HG02938 (cell line): ENCODE results near the gene TATDN2.

Source experiments
- ATAC-seq: cut with Tn5 transposase; IDR thresholded peaks from one replicate; pipeline ENCODE4 v1.9.1; 2021; ENCODE audit warnings: mild to moderate bottlenecking, moderate library complexity; ENCODE audit not compliant: unreplicated experiment

TATDN2 gene

GRCh38 chr3:10248184-10248983 is at the start of gene TATDN2:
TSS of gene TATDN2 (plus strand) at chr3:10248459. CDS start at chr3:10249201, 742 bp downstream.
- peak; percentile 89 for ATAC-seq

GRCh38 chr3:10198761-10199649 is 49.3 kb upstream of the TATDN2 start:
- peak; percentile 80 for ATAC-seq

GRCh38 chr3:10204921-10205320 is 43.3 kb upstream of the TATDN2 start:
- ATAC-seq = no peak

GRCh38 chr3:10205451-10206165 is 42.7 kb upstream of the TATDN2 start:
- no peak for ATAC-seq

- no peak for ATAC-seq
Measured at GRCh38 chr3:10206166-10206511, 42.1 kb upstream of the TATDN2 start.

GRCh38 chr3:10213156-10213792 is 35.0 kb upstream of the TATDN2 start:
- peak; percentile 47 for ATAC-seq

GRCh38 chr3:10215578-10216368 is 32.5 kb upstream of the TATDN2 start:
- no peak for ATAC-seq

- ATAC-seq = no peak
Measured at GRCh38 chr3:10217359-10217758, 30.9 kb upstream of the TATDN2 start.

- no peak for ATAC-seq
Measured at GRCh38 chr3:10219737-10220136, 28.5 kb upstream of the TATDN2 start.

- peak; percentile 54 for ATAC-seq
Measured at GRCh38 chr3:10223676-10224639, 24.3 kb upstream of the TATDN2 start.

GRCh38 chr3:10224794-10225665 is 23.2 kb upstream of the TATDN2 start:
- no peak for ATAC-seq

GRCh38 chr3:10226293-10226692 is 22.0 kb upstream of the TATDN2 start:
- ATAC-seq = no peak

- no peak for ATAC-seq
Measured at GRCh38 chr3:10228248-10228950, 19.9 kb upstream of the TATDN2 start.

GRCh38 chr3:10229576-10229975 is 18.7 kb upstream of the TATDN2 start:
- no peak for ATAC-seq

- no peak for ATAC-seq
Measured at GRCh38 chr3:10232137-10232536, 16.1 kb upstream of the TATDN2 start.

- ATAC-seq = no peak
Measured at GRCh38 chr3:10233988-10234387, 14.3 kb upstream of the TATDN2 start.

GRCh38 chr3:10234526-10235230 is 13.6 kb upstream of the TATDN2 start:
- no peak for ATAC-seq
